GDM1 (cell line): ENCODE results near the gene OR8K5.
"Not testable (repeated sequence)": the region's sequence is repeated elsewhere in the genome, so short reads cannot be mapped to it uniquely, and the experiment has no call there.

ENCODE experiments used
- DNase-seq: peaks from one replicate; lab custom pipeline; 2025; lab: John Stamatoyannopoulos, UW

Gene OR8K5, protein sequence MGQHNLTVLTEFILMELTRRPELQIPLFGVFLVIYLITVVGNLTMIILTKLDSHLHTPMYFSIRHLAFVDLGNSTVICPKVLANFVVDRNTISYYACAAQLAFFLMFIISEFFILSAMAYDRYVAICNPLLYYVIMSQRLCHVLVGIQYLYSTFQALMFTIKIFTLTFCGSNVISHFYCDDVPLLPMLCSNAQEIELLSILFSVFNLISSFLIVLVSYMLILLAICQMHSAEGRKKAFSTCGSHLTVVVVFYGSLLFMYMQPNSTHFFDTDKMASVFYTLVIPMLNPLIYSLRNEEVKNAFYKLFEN

DNA sequence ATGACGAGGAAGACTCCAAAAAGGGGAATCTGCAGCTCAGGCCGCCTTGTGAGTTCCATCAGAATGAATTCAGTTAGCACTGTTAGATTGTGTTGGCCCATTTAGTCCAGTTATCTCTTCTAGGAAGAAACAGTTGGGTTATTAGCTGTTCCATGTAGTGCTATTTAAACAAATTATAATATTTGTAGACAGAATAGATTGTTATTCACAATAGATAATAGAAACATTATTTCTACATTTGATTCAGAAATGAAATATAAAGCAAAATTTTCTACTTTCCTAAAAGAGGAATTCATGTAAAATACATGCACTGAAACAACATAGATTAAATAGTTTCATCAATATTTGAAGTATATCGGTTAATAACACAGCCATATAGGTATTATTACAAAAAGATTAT, at the start of gene OR8K5:
Gene OR8K5, minus strand, starts transcription at position 101 of the 400 bp plus-strand sequence. Its CDS starts 0 bp downstream, at position 101.
- DNase-seq: no peak

DNA sequence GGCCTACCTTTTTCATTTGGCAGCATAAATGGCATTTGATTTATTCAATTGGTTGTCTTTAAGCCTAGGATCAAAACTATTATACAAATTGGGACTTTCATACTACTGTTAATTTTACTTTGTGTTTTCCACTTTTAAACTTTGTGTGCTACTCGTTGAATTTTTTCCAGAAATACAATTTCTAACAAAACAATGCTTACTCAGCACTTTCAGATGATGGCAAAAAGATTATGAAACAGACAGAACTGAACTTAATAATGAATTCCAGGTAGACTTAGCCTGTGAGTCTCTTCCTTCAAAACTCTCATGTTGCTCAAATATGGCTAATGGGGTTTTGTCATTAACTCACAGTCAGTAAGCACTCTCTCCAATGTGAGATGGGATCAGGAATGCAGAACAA, 47.7 kb upstream of the OR8K5 start:
- DNase-seq: no peak

DNA sequence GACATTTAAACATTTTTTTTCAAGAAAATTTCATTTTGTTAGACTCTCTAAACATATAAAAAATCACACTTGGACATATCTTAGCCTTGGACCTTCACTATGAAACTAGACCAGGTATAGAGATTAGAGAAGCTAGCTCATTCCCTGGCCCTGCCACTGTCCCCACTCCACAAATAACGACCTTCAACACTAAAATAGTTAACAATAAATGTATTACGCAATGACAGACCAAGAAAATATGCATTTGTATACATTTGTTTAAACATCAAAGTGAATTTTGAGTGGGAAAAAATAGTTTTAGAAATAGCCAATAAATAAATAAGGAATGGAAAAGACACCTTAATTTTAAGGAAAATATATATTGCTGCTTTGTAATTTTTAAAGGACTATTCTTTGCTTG, 37.2 kb upstream of the OR8K5 start:
- DNase-seq: no peak

DNA sequence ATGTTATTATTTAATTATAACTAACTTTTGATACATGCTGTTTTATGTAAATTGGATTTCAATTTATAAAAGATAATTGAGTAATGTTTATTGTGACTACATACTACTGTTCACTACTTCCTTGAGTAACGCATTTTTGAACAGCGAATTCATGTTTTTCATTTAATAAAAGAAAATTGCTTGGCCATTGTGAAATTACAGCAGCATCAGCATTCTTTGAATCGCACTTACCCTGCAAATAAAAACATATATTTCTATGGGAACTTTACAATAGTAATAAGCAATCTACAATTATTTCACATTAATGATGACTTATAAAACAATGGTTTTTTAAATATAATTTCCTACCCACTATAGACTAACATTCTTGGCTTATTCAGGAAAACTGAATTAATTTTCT, 36.6 kb upstream of the OR8K5 start:
- no peak for DNase-seq

DNA sequence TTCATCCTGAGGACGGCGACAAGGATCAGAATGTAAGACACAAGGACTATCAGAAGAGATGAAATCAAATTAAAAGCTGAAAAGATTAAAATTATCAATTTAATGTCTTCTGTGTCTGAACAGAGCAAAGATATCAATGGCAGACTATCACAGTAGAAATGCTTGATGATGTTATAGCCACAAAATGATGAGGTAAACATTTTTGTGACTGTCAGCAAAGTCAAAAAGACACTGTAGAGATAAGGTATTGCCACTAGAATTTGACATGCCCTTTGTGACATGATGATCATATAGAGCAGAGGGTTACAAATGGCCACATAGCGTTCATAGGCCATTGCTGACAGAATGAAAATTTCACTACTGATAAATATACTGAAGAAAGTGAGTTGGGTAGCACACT, 28.5 kb upstream of the OR8K5 start:
- no peak for DNase-seq

DNA sequence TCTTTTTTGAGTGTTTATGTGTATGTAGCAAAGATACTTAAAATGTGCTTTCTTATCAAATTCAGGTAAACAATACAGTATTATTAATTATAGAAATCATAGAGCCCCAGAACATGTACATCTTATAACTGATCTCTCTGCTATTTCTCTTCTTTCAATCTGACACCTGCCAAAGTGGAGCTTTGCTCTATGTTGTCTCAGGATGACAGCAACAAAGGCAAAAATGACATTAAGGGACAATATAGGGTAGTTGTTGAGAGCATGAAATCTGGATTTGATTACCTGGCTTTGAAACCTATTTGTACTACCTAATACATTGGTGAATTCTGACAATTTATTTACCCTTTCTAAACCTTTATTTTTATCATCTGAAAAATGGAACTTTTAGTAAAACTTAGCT, 23.3 kb upstream of the OR8K5 start:
- DNase-seq: no peak

DNA sequence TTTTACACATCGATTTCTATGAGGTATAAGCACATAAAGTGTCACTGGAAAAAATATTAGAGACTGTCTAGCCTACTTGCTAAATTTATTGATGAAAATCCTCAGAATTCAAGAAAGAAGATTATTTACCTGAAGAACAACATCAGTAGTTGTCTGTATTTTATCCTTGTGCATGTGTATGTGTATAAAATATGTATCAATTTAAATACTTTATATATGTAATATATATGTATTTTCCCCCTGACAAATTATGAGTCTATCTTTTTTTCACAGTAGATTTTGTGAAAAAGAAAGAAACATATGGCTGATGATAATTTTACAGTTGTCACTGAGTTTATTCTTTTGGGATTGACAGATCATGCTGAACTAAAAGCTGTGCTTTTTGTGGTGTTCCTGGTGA, 16.2 kb upstream of the OR8K5 start, which contains the start of gene OR5J2:
Gene OR5J2, plus strand, starts transcription at position 301 of the 400 bp plus-strand sequence. Its CDS starts 0 bp downstream, at position 301.
- DNase-seq: no peak

DNA sequence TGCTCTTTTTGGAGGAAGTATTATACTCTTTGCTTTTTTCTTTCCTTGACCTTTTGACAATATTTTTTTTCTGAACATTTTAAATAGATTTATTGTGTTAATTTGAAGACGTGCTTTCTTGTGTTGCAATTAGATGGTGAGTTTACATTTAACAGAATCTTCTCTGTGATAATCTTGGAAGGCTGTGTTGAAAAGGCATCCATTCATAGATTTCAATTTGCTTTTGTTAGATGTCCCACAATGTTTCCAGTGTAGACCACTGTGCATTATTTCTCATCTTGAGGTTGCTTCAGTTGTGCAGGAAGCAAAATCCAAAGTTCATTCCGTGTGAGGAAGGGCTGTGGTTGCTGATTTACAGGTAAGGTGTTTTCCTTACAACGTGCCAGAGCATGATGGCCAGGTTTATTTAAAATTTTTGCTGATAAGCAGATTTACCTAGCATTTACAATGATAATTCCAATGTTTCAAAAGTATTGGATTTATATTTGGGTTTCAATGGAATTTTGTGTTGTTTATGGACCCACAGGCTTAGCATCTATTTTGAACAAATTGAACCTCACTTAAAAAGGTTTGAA, 12.2 kb upstream of the OR8K5 start:
- no peak for DNase-seq

DNA sequence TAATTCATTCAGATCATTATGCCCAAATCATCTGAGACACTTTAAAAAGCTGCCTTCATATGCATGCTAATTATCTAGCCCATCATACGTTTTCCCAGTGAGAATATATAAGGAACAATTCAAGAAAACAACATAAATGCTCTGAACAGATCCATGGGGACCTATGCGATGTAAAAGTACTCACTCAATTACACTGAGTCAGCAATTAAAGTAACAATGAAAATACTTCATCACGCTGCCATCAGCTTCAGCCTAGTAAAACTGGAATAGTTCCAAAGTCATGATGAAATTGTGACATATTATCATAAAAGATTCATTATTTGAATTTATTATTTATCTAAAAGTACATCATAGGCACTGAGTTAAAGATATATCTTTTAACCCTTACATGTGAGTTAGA, 3.7 kb upstream of the OR8K5 start:
- DNase-seq: no peak

DNA sequence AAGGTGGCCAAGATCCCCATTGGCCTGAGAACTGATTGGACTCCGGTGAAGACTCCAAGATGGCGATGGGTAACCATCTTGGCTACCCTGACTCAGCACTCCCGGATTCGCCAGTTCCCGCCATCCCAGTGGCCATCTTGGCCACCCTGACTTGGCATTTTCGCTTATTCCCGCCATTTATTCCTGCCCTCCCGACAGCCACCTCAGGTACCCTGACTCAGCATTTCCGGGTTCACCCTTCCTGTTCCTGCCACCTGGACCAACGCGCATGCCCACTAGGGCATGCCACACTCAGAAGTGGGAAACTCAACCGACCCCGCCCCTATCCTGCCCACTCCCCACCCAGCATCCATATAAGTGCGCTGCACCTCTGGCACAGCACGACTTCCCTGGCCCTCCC, 7.8 kb downstream of the OR8K5 start:
- no peak for DNase-seq

DNA sequence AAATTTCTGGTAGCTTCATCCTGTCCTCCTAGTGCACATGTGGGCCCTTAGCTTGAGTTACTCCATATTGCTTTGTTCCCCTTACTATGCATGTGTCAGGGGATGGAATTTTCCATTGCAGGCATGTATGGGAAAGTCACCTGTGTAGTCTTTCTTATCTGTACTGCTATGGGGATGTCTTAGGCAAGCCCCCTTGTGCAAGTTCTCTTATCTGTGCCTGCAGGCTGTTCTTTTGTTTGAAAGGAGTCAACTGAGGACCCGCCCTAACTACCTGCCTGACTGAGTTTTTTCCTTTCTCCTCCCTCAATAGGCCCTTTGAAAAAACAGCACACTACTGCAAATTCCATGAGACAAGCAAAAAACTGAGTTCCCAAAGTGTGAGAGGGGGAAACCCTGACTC, 8.7 kb downstream of the OR8K5 start:
- DNase-seq: no peak

DNA sequence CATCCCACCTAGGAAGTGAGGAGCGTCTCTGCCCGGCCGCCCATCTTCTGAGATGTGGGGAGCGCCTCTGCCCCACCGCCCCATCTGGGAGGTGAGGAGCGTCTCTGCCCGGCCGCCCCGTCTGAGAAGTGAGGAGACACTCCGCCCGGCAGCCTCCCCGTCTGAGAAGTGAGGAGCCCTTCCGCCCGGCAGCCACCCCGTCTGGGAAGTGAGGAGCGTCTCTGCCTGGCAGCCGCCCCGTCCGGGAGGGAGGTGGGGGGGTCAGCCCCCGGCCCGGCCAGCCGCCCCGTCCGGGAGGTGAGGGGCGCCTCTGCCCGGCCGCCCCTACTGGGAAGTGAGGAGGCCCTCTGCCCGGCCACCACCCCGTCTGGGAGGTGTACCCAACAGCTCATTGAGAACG, 16.4 kb downstream of the OR8K5 start:
- DNase-seq: not testable (repeated sequence)

DNA sequence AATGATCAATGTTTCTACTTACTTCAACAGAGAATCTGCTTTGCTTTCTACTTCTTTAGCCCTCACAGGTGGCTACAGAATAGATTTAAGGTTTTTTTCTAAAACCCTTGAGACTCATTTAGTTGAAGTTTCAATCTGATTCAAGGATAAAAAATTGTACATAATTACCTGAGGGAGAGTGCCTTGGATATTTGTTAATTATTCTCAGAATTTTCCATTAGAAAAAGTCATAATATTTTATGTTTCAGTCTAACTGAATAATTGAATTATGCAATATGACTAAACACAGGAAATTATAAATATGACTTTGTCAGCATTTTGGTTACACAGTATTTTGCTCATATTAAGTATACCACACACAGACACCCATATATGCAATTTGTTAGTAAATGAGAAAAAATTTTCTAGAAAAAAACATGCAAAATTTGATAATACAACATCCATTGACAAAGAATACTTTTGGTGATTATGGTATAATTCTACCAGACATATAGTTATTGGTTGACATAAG, 19.9 kb downstream of the OR8K5 start, which contains the start of gene OR8J3:
Gene OR8J3, minus strand, starts transcription at position 51 of the 511 bp plus-strand sequence. CDS start 2,483 bp downstream, outside the sequence.
- no peak for DNase-seq

DNA sequence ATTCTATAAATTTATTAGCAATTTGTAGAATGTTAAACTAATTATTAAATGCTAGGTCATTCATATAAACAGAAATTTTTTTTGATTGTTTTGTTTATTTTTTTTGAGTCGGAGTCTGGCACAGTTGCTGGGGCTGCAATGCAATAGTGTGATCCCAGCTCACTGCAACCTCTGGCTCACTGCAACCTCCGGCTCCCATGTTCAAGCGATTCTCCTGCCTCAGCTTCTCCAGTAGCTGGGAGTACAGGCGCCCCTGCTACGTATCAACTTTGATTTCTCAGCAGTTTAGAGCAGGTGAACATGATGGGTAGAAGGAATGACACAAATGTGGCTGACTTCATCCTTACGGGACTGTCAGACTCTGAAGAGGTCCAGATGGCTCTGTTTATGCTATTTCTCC, 38.0 kb downstream of the OR8K5 start, which contains the start of gene OR8H3:
Gene OR8H3, plus strand, starts transcription at position 301 of the 400 bp plus-strand sequence. Its CDS starts 0 bp downstream, at position 301.
- no peak for DNase-seq
